Peyer's patch (tissue), 4 donors: ENCODE measurements around the gene RABEP1.

Experiments used
- CTCF ChIP-seq, 6 experiments: fragments of 450-650 bp in 4 of 6; fragments of 200-600 bp in 2 of 6; sonication (generic) in 1 of 6; IDR thresholded peaks; one replicate each; pipeline ENCODE4 v1.5.1; 2017 to 2019; ENCODE audit warnings: antibody characterized with exemption in 6 of 6, mild to moderate bottlenecking in 3 of 6, moderate library complexity in 1 of 6
- POLR2A ChIP-seq, 2 donors: fragments of 450-650 bp; IDR thresholded peaks; one replicate each; pipeline ENCODE4 v1.5.1; 2017; ENCODE audit warnings: antibody characterized with exemption in 2 of 2, mild to moderate bottlenecking in 2 of 2, moderate library complexity in 2 of 2

GRCh38 chr17:5264893-5265292 is 17.2 kb upstream of the RABEP1 start:
- TF ChIP-seq CTCF (IDR thresholded peaks at IDR 0.05) (no peak), POLR2A (IDR thresholded peaks at IDR 0.05) (no peak)
